GM19324 (cell line): ENCODE results near the gene AK4.

Source experiments
- ATAC-seq: cut with Tn5 transposase; IDR thresholded peaks from one replicate; pipeline ENCODE4 v1.9.1; 2021; ENCODE audit warnings: mild to moderate bottlenecking, moderate library complexity; ENCODE audit not compliant: unreplicated experiment, low FRiP score

AK4 gene

GRCh38 chr1:65267683-65268082 is 119.7 kb downstream of the AK4 start:
- no peak for ATAC-seq

GRCh38 chr1:65269612-65270011 is 121.6 kb downstream of the AK4 start:
- ATAC-seq: no peak

- no peak for ATAC-seq
These were observed 128.4 kb downstream of the AK4 start for GRCh38 chr1:65276197-65276939.

GRCh38 chr1:65277605-65278347 is 129.8 kb downstream of the AK4 start:
- no peak for ATAC-seq

- ATAC-seq: no peak
These were observed 130.5 kb downstream of the AK4 start for GRCh38 chr1:65278376-65279069.

GRCh38 chr1:65279070-65279779 is 131.2 kb downstream of the AK4 start:
- no peak for ATAC-seq
